HEK293 (cell line): ENCODE data around the gene ARMC5.

Source experiments
- CTCF ChIA-PET: fragments of 350-600 bp; formaldehyde crosslinking; extraction: SDS; loops from one replicate; lab custom pipeline; 2021; ENCODE audit warnings: antibody characterized with exemption; lab: Yijun Ruan, JAX
- POLR2A ChIA-PET: fragments of 300-600 bp; formaldehyde crosslinking; extraction: SDS; loops from one replicate; lab custom pipeline; 2020; ENCODE audit warnings: antibody characterized with exemption, inconsistent platforms; lab: Yijun Ruan, JAX
- H3K27ac ChIP-seq: fragments of 200-500 bp; sonication (Bioruptor generic); 2 replicates; pipeline ENCODE4 v1.5.1; 2014; ENCODE audit warnings: low read depth, low read length, control low read depth, inconsistent platforms; ENCODE audit errors: extremely low read depth
- H3K36me3 ChIP-seq, 2 experiments: fragments of 200-500 bp in 1 of 2; sonication (Bioruptor generic) in 1 of 2; 1 replicate in 1 of 2; 2 replicates in 1 of 2; pipeline ENCODE4 v1.5.1; 2014 to 2017; ENCODE audit warnings: inconsistent platforms in 2 of 2, low read length in 2 of 2; ENCODE audit not compliant: control insufficient read depth in 2 of 2, insufficient read depth in 1 of 2
- H3K4me1 ChIP-seq: fragments of 200-500 bp; sonication (Bioruptor generic); 2 replicates; pipeline ENCODE4 v1.5.1; 2014; ENCODE audit warnings: mild to moderate bottlenecking, low read length, inconsistent platforms; ENCODE audit not compliant: control insufficient read depth, insufficient read depth
- H3K4me3 ChIP-seq: 2 replicates; pipeline ENCODE4 v1.5.1; 2011; ENCODE audit warnings: low read depth, mild to moderate bottlenecking, control low read depth, low read length, moderate library complexity
- H3K9me3 ChIP-seq: fragments of 200-500 bp; sonication (Bioruptor generic); 2 replicates; pipeline ENCODE4 v1.5.1; 2014; ENCODE audit warnings: low read depth, low read length, inconsistent platforms; ENCODE audit not compliant: control insufficient read depth, insufficient read depth
- EGR2 ChIP-seq: fragments of 450-650 bp; formaldehyde crosslinking; IDR thresholded peaks from 2 replicates; pipeline ENCODE4 v1.5.1; 2016; ENCODE audit warnings: low read depth, missing biosample characterization, missing genetic modification characterization
- KLF7 ChIP-seq: fragments of 450-650 bp; formaldehyde crosslinking; IDR thresholded peaks from 2 replicates; pipeline ENCODE4 v1.5.1; 2016; ENCODE audit warnings: missing biosample characterization, missing genetic modification characterization, borderline replicate concordance
- MEIS1 ChIP-seq: sonication (generic); formaldehyde crosslinking; IDR thresholded peaks from 2 replicates; pipeline ENCODE4 v1.8.1; 2022; ENCODE audit warnings: missing genetic modification reagents, mild to moderate bottlenecking, borderline replicate concordance
- REST ChIP-seq: fragments of 450-650 bp; formaldehyde crosslinking; IDR thresholded peaks from 2 replicates; pipeline ENCODE4 v1.5.1; 2016; ENCODE audit warnings: missing biosample characterization, missing genetic modification characterization
- ZBTB1 ChIP-seq: fragments of 450-650 bp; formaldehyde crosslinking; IDR thresholded peaks from 2 replicates; pipeline ENCODE4 v1.5.1; 2016; ENCODE audit warnings: missing biosample characterization, missing genetic modification characterization
- ZBTB8A ChIP-seq: fragments of 450-650 bp; formaldehyde crosslinking; IDR thresholded peaks from 2 replicates; pipeline ENCODE4 v1.5.1; 2016; ENCODE audit warnings: missing biosample characterization, missing genetic modification characterization
- ZNF138 ChIP-seq: fragments of 450-650 bp; formaldehyde crosslinking; IDR thresholded peaks from 2 replicates; pipeline ENCODE4 v1.5.1; 2016; ENCODE audit warnings: missing biosample characterization, missing genetic modification characterization, borderline replicate concordance
- ZNF140 ChIP-seq: fragments of 450-650 bp; formaldehyde crosslinking; IDR thresholded peaks from 2 replicates; pipeline ENCODE4 v1.5.1; 2016; ENCODE audit warnings: missing biosample characterization, missing genetic modification characterization
- ZNF18 ChIP-seq: fragments of 450-650 bp; formaldehyde crosslinking; IDR thresholded peaks from 2 replicates; pipeline ENCODE4 v1.5.1; 2016; ENCODE audit warnings: missing biosample characterization, missing genetic modification characterization
- ZNF341 ChIP-seq: fragments of 450-650 bp; formaldehyde crosslinking; IDR thresholded peaks from 2 replicates; pipeline ENCODE4; 2016; ENCODE audit warnings: low read depth, missing biosample characterization, missing genetic modification characterization
- ZNF394 ChIP-seq: fragments of 450-650 bp; formaldehyde crosslinking; IDR thresholded peaks from 2 replicates; pipeline ENCODE4 v1.5.1; 2016; ENCODE audit warnings: missing biosample characterization, missing genetic modification characterization, mild to moderate bottlenecking, moderate library complexity, borderline replicate concordance
- ZNF549 ChIP-seq: fragments of 450-650 bp; IDR thresholded peaks from 2 replicates; pipeline ENCODE4 v1.5.1; 2018; ENCODE audit warnings: missing biosample characterization, missing genetic modification characterization, mild to moderate bottlenecking, inconsistent platforms, moderate library complexity
- ZNF629 ChIP-seq: fragments of 450-650 bp; formaldehyde crosslinking; IDR thresholded peaks from 2 replicates; pipeline ENCODE4 v1.5.1; 2017; ENCODE audit warnings: missing biosample characterization, missing genetic modification characterization
- ZNF76 ChIP-seq: fragments of 450-650 bp; formaldehyde crosslinking; IDR thresholded peaks from 2 replicates; pipeline ENCODE4; 2016; ENCODE audit warnings: low read depth, missing biosample characterization, missing genetic modification characterization, borderline replicate concordance
- TF ChIP-seq, protein P1 (sequence below): fragments of 450-650 bp; formaldehyde crosslinking; conservative IDR thresholded peaks from 2 replicates; pipeline ENCODE4 v1.5.1; 2016; ENCODE audit warnings: low read depth, missing biosample characterization, missing genetic modification characterization
- TF ChIP-seq, protein P2 (sequence below): fragments of 450-650 bp; formaldehyde crosslinking; IDR thresholded peaks from 2 replicates; pipeline ENCODE4 v1.5.1; 2016; ENCODE audit warnings: missing biosample characterization, missing genetic modification characterization
- TF ChIP-seq, protein P3 (sequence below): fragments of 450-650 bp; formaldehyde crosslinking; IDR thresholded peaks from 2 replicates; pipeline ENCODE4 v1.5.1; 2016; ENCODE audit warnings: missing biosample characterization, missing genetic modification characterization
- TF ChIP-seq, protein P4 (sequence below): fragments of 450-650 bp; formaldehyde crosslinking; IDR thresholded peaks from 2 replicates; pipeline ENCODE4 v1.5.1; 2016; ENCODE audit warnings: missing biosample characterization, missing genetic modification characterization

Gene ARMC5

DNA sequence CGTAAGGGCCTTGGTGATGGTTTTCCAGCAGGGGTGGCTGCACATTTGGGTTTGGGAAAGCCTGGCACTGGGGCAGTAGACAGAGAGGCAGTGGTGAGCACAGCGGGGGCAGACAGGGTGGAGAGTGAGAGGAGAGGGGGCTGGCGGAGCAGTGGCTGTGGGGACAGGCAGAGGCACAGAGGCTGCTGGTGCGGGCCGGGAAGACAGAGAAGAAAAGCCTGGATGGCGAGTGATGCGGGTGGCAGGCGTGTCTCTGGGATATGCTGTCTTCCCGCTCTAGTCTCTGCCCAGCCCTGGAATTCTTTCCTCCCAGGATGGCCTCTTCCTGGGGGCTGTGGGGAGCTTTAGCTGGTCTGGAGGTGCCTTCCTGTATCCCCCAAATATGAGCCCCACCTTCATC lies 49.2 kb upstream of the ARMC5 start:
- POLR2A ChIA-PET, result interaction anchor here (0.6 kb wide), 1 partner anchor 53 kb away, joined by 6 read pairs; no protein-coding TSS in a partner anchor
- H3K4me3 ChIP-seq, result no peak overlapping the region
- H3K36me3 ChIP-seq, result no peaks in the 10 kb centered on the region
- TF ChIP-seq KLF7 (tag by site-specific recombination) (no peak), ZNF629 (tag by site-specific recombination) (no peak), REST (no peak), ZBTB8A (tag by site-specific recombination) (no peak)
- CTCF ChIA-PET, result interaction anchor here (0.6 kb wide), 1 partner anchor 112 kb away, joined by 4 read pairs; no protein-coding TSS in a partner anchor
- no peaks in the 10 kb centered on the region for H3K9me3 ChIP-seq
- no peak overlapping the region for H3K27ac ChIP-seq
- H3K4me1 ChIP-seq, result no peaks in the 10 kb centered on the region

GRCh38 chr16:31411024-31411844 lies 48.1 kb upstream of the ARMC5 start:
- Histone ChIP-seq H3K9me3 (no peaks in the 10 kb centered on the region), H3K4me3 (no peak overlapping the region), H3K27ac (no peak overlapping the region), H3K36me3 (no peaks in the 10 kb centered on the region), H3K4me1 (no peaks in the 10 kb centered on the region)
- CTCF ChIA-PET, result interaction anchor here (0.8 kb wide), 1 partner anchor 28 kb away, joined by 3 read pairs; no protein-coding TSS in a partner anchor
- POLR2A ChIA-PET, result no interaction called here
- TF ChIP-seq, protein P1, sequence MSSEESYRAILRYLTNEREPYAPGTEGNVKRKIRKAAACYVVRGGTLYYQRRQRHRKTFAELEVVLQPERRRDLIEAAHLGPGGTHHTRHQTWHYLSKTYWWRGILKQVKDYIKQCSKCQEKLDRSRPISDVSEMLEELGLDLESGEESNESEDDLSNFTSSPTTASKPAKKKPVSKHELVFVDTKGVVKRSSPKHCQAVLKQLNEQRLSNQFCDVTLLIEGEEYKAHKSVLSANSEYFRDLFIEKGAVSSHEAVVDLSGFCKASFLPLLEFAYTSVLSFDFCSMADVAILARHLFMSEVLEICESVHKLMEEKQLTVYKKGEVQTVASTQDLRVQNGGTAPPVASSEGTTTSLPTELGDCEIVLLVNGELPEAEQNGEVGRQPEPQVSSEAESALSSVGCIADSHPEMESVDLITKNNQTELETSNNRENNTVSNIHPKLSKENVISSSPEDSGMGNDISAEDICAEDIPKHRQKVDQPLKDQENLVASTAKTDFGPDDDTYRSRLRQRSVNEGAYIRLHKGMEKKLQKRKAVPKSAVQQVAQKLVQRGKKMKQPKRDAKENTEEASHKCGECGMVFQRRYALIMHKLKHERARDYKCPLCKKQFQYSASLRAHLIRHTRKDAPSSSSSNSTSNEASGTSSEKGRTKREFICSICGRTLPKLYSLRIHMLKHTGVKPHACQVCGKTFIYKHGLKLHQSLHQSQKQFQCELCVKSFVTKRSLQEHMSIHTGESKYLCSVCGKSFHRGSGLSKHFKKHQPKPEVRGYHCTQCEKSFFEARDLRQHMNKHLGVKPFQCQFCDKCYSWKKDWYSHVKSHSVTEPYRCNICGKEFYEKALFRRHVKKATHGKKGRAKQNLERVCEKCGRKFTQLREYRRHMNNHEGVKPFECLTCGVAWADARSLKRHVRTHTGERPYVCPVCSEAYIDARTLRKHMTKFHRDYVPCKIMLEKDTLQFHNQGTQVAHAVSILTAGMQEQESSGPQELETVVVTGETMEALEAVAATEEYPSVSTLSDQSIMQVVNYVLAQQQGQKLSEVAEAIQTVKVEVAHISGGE (tag by site-specific recombination), result no peak
- TF ChIP-seq ZNF549 (tag by site-specific recombination) (no peak), ZNF140 (tag by site-specific recombination) (no peak), ZNF76 (tag by site-specific recombination) (no peak), ZNF341 (no peak), ZBTB1 (tag by site-specific recombination) (no peak), MEIS1 (CRISPR knock-in tag) (no peak), ZNF18 (tag by site-specific recombination) (no peak), ZNF394 (no peak), EGR2 (tag by site-specific recombination) (no peak), ZNF138 (tag by site-specific recombination) (no peak)
- TF ChIP-seq, protein P2, sequence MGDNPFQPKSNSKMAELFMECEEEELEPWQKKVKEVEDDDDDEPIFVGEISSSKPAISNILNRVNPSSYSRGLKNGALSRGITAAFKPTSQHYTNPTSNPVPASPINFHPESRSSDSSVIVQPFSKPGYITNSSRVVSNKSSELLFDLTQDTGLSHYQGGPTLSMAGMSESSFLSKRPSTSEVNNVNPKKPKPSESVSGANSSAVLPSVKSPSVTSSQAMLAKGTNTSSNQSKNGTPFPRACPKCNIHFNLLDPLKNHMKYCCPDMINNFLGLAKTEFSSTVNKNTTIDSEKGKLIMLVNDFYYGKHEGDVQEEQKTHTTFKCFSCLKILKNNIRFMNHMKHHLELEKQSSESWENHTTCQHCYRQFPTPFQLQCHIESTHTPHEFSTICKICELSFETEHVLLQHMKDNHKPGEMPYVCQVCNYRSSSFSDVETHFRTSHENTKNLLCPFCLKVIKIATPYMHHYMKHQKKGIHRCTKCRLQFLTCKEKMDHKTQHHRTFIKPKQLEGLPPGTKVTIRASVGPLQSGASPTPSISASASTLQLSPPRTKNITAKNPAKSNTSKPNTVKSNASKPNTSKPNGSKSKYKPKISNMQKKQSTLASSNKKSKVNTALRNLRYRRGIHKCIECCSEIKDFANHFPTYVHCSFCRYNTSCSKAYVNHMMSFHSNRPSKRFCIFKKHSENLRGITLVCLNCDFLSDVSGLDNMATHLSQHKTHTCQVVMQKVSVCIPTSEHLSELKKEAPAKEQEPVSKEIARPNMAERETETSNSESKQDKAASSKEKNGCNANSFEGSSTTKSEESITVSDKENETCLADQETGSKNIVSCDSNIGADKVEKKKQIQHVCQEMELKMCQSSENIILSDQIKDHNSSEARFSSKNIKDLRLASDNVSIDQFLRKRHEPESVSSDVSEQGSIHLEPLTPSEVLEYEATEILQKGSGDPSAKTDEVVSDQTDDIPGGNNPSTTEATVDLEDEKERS (tag by site-specific recombination), result no peak
- TF ChIP-seq, protein P3, sequence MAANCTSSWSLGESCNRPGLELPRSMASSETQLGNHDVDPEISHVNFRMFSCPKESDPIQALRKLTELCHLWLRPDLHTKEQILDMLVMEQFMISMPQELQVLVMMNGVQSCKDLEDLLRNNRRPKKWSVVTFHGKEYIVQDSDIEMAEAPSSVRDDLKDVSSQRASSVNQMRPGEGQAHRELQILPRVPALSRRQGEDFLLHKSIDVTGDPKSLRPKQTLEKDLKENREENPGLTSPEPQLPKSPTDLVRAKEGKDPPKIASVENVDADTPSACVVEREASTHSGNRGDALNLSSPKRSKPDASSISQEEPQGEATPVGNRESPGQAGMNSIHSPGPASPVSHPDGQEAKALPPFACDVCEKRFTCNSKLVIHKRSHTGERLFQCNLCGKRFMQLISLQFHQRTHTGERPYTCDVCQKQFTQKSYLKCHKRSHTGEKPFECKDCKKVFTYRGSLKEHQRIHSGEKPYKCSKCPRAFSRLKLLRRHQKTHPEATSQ (tag by site-specific recombination), result no peak
- TF ChIP-seq, protein P4, sequence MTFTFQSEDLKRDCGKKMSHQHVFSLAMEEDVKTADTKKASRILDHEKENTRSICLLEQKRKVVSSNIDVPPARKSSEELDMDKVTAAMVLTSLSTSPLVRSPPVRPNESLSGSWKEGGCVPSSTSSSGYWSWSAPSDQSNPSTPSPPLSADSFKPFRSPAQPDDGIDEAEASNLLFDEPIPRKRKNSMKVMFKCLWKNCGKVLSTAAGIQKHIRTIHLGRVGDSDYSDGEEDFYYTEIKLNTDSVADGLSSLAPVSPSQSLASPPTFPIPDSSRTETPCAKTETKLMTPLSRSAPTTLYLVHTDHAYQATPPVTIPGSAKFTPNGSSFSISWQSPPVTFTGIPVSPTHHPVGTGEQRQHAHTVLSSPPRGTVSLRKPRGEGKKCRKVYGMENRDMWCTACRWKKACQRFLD (tag by site-specific recombination), result no peak
